IMR-90 (cell line): ENCODE data around the gene DGKZ. TPM values are rescaled to one million over a fixed set of nuclear protein-coding genes. Genes with fewer than 3 reads are reported as not detected.

ENCODE experiments used
- ATAC-seq: fragments of 200-7000 bp; cut with Tn5 transposase; 2 replicates; pipeline ENCODE4 v1.9.1; 2020; ENCODE audit warnings: low read depth, mild to moderate bottlenecking, moderate library complexity
- BruUV-seq: library from RNA; stranded (reverse); fragments of 400-500 nt; replicated peaks from 2 replicates; lab custom pipeline; 2021; lab: Mats Ljungman, UMichigan
- CTCF ChIA-PET: fragments of 300-600 bp; formaldehyde crosslinking; extraction: SDS; loops from one replicate; lab custom pipeline; 2021; ENCODE audit warnings: antibody characterized with exemption; lab: Yijun Ruan, JAX
- POLR2A ChIA-PET: fragments of 300-600 bp; sonication (Branson Sonifier 250); formaldehyde crosslinking; loops from one replicate; lab custom pipeline; 2022; ENCODE audit warnings: antibody characterized with exemption; ENCODE audit not compliant: unreplicated experiment; lab: Charles Lee
- DNase-seq: peaks from one replicate; pipeline ENCODE4 v3.0.0; 2013
- H2AFZ ChIP-seq: replicated peaks from 2 replicates; pipeline ENCODE3; 2013; ENCODE audit warnings: low read length, mild to moderate bottlenecking; ENCODE audit not compliant: poor library complexity
- H2AK5ac ChIP-seq: 2 replicates; pipeline ENCODE4 v1.6.1; 2013; ENCODE audit warnings: low read depth, low read length, inconsistent platforms
- H2AK9ac ChIP-seq: replicated peaks from 2 replicates; pipeline ENCODE3; 2013; ENCODE audit warnings: mild to moderate bottlenecking, low read depth, low read length, moderate library complexity; ENCODE audit not compliant: poor library complexity
- H2BK120ac ChIP-seq: 2 replicates; pipeline ENCODE4 v1.6.1; 2013; ENCODE audit warnings: low read depth, low read length, inconsistent platforms
- H2BK15ac ChIP-seq: 3 replicates; pipeline ENCODE4 v1.6.1; 2013; ENCODE audit warnings: low read depth, low read length, inconsistent platforms
- H2BK20ac ChIP-seq: 2 replicates; pipeline ENCODE4 v1.6.1; 2013; ENCODE audit warnings: low read depth, mild to moderate bottlenecking, inconsistent platforms, low read length, moderate library complexity
- H2BK5ac ChIP-seq: 2 replicates; pipeline ENCODE4 v1.6.1; 2013; ENCODE audit warnings: mild to moderate bottlenecking, low read depth, low read length, inconsistent platforms; ENCODE audit not compliant: poor library complexity, severe bottlenecking
- H3K14ac ChIP-seq: replicated peaks from 2 replicates; pipeline ENCODE4 v1.6.1; 2013; ENCODE audit warnings: low read depth, low read length, inconsistent platforms
- H3K18ac ChIP-seq: 2 replicates; pipeline ENCODE4 v1.6.1; 2013; ENCODE audit warnings: low read depth, low read length, control low read depth
- H3K23ac ChIP-seq: 2 replicates; pipeline ENCODE4 v1.6.1; 2013; ENCODE audit warnings: low read depth, low read length, inconsistent platforms
- H3K27ac ChIP-seq: 2 replicates; pipeline ENCODE4 v1.5.1; 2013; ENCODE audit warnings: mild to moderate bottlenecking, control low read depth, low read length; ENCODE audit not compliant: insufficient read depth
- H3K27me3 ChIP-seq: 2 replicates; pipeline ENCODE4 v1.6.1; 2013; ENCODE audit warnings: low read length; ENCODE audit not compliant: control insufficient read depth, insufficient read depth
- H3K36me3 ChIP-seq: 2 replicates; pipeline ENCODE4 v1.6.1; 2013; ENCODE audit warnings: low read length, mixed read lengths; ENCODE audit not compliant: control insufficient read depth, insufficient read depth
- H3K4ac ChIP-seq: 2 replicates; pipeline ENCODE4 v1.6.1; 2013; ENCODE audit warnings: low read depth, low read length, inconsistent platforms
- H3K4me1 ChIP-seq: 2 replicates; pipeline ENCODE4 v1.6.1; 2013; ENCODE audit warnings: low read length, mixed read lengths; ENCODE audit not compliant: control insufficient read depth, insufficient read depth
- H3K4me2 ChIP-seq: 2 replicates; pipeline ENCODE4 v1.6.1; 2013; ENCODE audit warnings: low read depth, mild to moderate bottlenecking, control low read depth, low read length, moderate library complexity
- H3K4me3 ChIP-seq: 2 replicates; pipeline ENCODE4 v1.5.1; 2013; ENCODE audit warnings: low read depth, mild to moderate bottlenecking, control low read depth, low read length, moderate library complexity; ENCODE audit not compliant: insufficient read depth
- H3K56ac ChIP-seq: 2 replicates; pipeline ENCODE4 v1.6.1; 2013; ENCODE audit warnings: low read length, inconsistent platforms; ENCODE audit not compliant: insufficient read depth; ENCODE audit errors: extremely low read depth
- H3K79me1 ChIP-seq, 2 experiments: 2 replicates each; pipeline ENCODE4 v1.6.1; 2013; ENCODE audit warnings: low read length in 2 of 2, inconsistent platforms in 1 of 2, low read depth in 1 of 2
- H3K9ac ChIP-seq: 2 replicates; pipeline ENCODE4 v1.6.1; 2013; ENCODE audit warnings: low read depth, low read length, control low read depth
- H3K9me1 ChIP-seq: 2 replicates; pipeline ENCODE4 v1.6.1; 2013; ENCODE audit warnings: low read length, inconsistent platforms; ENCODE audit not compliant: insufficient read depth
- H3K9me3 ChIP-seq: 2 replicates; pipeline ENCODE4 v1.6.1; 2013; ENCODE audit warnings: low read length; ENCODE audit not compliant: control insufficient read depth, insufficient read depth
- H4K20me1 ChIP-seq: 2 replicates; pipeline ENCODE4 v1.6.1; 2013; ENCODE audit warnings: low read length, inconsistent platforms; ENCODE audit not compliant: insufficient read depth
- H4K5ac ChIP-seq: 2 replicates; pipeline ENCODE4 v1.6.1; 2013; ENCODE audit warnings: mild to moderate bottlenecking, low read depth, low read length, control low read depth
- H4K8ac ChIP-seq, 2 experiments: 2 replicates each; pipeline ENCODE4 v1.6.1; 2013; ENCODE audit warnings: low read depth in 2 of 2, low read length in 2 of 2, control low read depth in 1 of 2, inconsistent platforms in 1 of 2
- H4K91ac ChIP-seq: 2 replicates; pipeline ENCODE4 v1.6.1; 2013; ENCODE audit warnings: low read depth, low read length, inconsistent platforms; ENCODE audit not compliant: insufficient read depth
- FOS ChIP-seq: fragments of 150-350 bp; IDR thresholded peaks from 2 replicates; pipeline ENCODE4 v1.6.1; 2016; ENCODE audit warnings: low read depth, low read length
- MXI1 ChIP-seq: IDR thresholded peaks from 2 replicates; pipeline ENCODE4 v1.6.1; 2012; ENCODE audit warnings: low read depth, mild to moderate bottlenecking, low read length, moderate library complexity, borderline replicate concordance
- NFE2L2 ChIP-seq: fragments of 150-350 bp; IDR thresholded peaks from 2 replicates; pipeline ENCODE4 v1.6.1; 2016; ENCODE audit warnings: low read depth, mild to moderate bottlenecking, low read length
- RAD21 ChIP-seq: IDR thresholded peaks from 2 replicates; pipeline ENCODE4 v1.6.1; 2012; ENCODE audit warnings: low read length, improper control_type of control experiment
- WGBS, 2 experiments: methylation state at CpG; one replicate each; pipeline versions ENCODE4 v1.1.5 to v1.1.7; 2013; ENCODE audit warnings: missing lambda C conversion rate in 2 of 2; ENCODE audit not compliant: insufficient read length in 1 of 2; ENCODE audit errors: extremely low coverage in 2 of 2; 5-methylcytosine and 5-hydroxymethylcytosine counted together
- dilution Hi-C: fragments of 300-500 bp; cut with HindIII; formaldehyde crosslinking; loops from one replicate; pipeline ENCODE4 v1.14.3; 2018; ENCODE audit warnings: low sequenced_read_pairs; ENCODE audit not compliant: unreplicated experiment
- in situ Hi-C: fragments of 300-500 bp; cut with MboI; formaldehyde crosslinking; loops from 3 replicates; pipeline ENCODE4 v1.14.3; 2019; ENCODE audit warnings: low sequenced_read_pairs, inconsistent platforms, mixed read lengths
- intact Hi-C: fragments of 100-400 bp; cut with micrococcal nuclease; formaldehyde crosslinking; loops from 2 replicates; pipeline ENCODE4 v1.10.0; 2022
- polyA plus RNA-seq, 3 experiments: library from polyadenylated mRNA; depleted of rRNA; stranded (reverse); fragments of >200 nt; gene quantifications; 2 replicates each; pipeline ENCODE4 v1.2.3, GENCODE V29; 2012; ENCODE audit warnings: low replicate concordance in 1 of 3
- total RNA-seq: library from RNA; depleted of rRNA; stranded (reverse); fragments of >200 nt; gene quantifications from 2 replicates; pipeline ENCODE4 v1.2.3, GENCODE V29; 2012

The DGKZ gene
- total and polyA plus RNA-seq, 2 of the 4 experiments (the other 2 are of a cell fraction), result 46.8 to 62.0 TPM

DNA sequence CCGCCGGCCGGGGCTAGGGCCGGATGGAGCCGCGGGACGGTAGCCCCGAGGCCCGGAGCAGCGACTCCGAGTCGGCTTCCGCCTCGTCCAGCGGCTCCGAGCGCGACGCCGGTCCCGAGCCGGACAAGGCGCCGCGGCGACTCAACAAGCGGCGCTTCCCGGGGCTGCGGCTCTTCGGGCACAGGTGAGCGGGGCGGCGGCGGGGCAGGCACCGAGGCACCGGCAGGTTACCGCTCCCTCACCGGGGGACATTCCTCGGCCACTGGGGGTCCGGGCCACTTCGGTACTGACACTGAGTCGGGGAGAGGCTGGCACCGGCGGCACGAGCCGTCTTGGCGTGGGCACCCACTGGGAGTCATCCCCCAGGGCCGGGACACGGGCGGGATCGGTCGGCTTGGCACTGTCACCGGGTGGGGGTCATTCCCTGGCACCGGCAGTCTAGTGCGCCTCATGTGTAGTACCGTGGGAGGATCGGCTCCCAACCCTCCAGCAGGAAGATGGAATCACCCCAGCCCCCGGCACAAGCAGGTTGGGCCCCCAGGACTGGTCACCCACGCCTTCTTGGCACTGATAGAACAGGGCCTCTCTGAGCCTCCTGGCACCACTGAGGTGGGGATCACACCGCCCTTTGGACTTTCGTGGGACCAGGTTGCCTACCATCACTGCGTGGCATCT lies 511 bp downstream of the DGKZ start:
- Histone ChIP-seq H3K4me1 (peaks cover 13% of the 10 kb centered on the region), H3K23ac (peak overlapping the region; percentile 96), H3K9me1 (peaks cover 7% of the 10 kb centered on the region), H3K79me1 (peaks cover 21 to 56% of the 10 kb centered on the region in 2 experiments), H4K91ac (peak overlapping the region; percentile 41), H3K4ac (peak overlapping the region; percentile 78), H3K4me3 (peak overlapping the region; percentile 98), H3K56ac (peak overlapping the region; percentile 49; the same call in 1 of the 2 replicates), H4K20me1 (peaks cover 29% of the 10 kb centered on the region), H3K27me3 (peaks cover 4% of the 10 kb centered on the region; the same call in 1 of the 2 replicates), H3K27ac (peak overlapping the region; percentile 19; the same call in 1 of the 2 replicates), H3K36me3 (no peaks in the 10 kb centered on the region), H3K14ac (peak overlapping the region; percentile 91), H3K9me3 (no peaks in the 10 kb centered on the region), H3K9ac (peak overlapping the region; percentile 81), H2BK120ac (no peak overlapping the region; the same call in 1 of the 2 replicates), H2AK9ac (peak overlapping the region; percentile 98), H4K5ac (no peak overlapping the region; the same call in 1 of the 2 replicates), H3K4me2 (peak overlapping the region; percentile 99), H4K8ac (peak overlapping the region; percentile 4 to 69; a peak in 1 of 4 replicates), H2AK5ac (peak overlapping the region; percentile 47), H2BK5ac (no peak overlapping the region), H3K18ac (no peak overlapping the region), H2BK15ac (peak overlapping the region; percentile 20; the same call in 1 of the 3 replicates), H2AFZ (peak overlapping the region; percentile 88), H2BK20ac (no peak overlapping the region)
- TF ChIP-seq RAD21 (no peak), FOS (no peak), MXI1 (0 out of 2 replicates have a peak, but pooled peaks have one; percentile 16), NFE2L2 (no peak)
- BruUV-seq, result no TSS peak
- intact Hi-C loops (loop anchor here (1.0 kb wide), 1 partner anchor 33 kb away; no protein-coding TSS in a partner anchor), dilution Hi-C loops (no loop called here), in situ Hi-C loops (no loop called here)
- WGBS, 2 experiments, result 9% methylated on average over 39 of the region's 63 CpGs; no CpG with 5 or more reads in 1 of the 2 experiments
- DNase-seq (no peak), ATAC-seq (peak; percentile 2)
- POLR2A ChIA-PET, result no interaction called here
- CTCF ChIA-PET, result interaction anchor here (0.6 to 1.0 kb wide), 5 partner anchors 13 to 352 kb away, joined by 3 to 6 read pairs (median 6); no protein-coding TSS in a partner anchor
